ENCODE data around the gene ESRRG.

ESRRG gene

DNA sequence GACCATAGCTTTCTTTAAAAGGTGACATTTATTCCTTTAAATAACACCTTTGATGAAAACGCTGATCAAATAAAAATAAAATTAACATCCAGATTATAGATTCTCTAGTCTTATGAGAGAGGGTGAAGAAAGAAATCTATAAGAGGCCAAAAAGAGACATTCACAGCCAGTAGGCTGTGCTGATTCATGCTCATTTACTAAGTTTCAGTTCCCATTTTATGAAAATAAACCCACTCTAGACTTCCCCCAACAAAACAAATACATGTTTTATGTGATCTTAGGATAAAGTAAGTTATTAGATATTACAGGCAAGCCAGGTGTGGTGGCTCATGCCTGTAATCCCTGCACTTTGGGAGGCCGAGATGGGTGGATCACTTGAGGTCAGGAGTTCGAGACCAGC lies 21.1 kb downstream of the ESRRG start:
- DNase-seq: no peak

DNA sequence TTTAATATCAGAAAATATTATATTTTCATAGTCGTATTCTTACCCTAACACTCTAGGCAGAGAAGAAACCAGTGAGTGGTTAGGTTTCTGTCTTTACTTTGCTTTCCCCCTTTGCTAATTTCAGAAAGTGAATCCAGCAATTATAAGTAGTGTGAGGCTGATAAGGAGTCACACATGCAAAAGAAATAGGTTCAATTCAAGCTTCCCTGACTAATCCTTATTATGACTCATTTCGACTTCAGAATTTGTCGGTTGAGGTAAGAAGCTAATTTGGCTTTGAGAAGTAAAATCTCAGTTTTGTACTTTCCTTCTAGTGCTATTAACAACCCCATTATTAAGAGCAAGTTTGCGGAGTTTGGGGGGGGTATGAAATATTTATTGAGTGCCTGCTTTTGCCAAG lies 22.4 kb downstream of the ESRRG start:
- no peak for DNase-seq

DNA sequence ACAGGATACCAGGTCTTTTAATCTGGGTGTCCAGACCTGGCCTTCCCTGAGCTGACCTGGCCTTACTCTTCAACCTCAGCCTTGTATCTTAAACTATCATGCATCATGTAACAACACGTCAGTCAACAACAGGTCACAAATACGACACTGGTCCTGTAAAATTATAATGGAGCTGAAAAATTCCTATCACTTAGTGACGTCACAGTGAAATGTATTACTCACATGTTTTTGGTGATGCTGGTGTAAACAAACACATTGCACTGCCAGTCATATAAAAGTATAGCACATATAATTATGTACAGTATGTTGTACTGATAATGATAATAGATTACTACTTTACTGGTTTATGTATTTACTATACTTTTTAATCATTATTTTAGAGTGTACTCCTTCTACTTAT lies 31.5 kb downstream of the ESRRG start:
- DNase-seq: no peak

DNA sequence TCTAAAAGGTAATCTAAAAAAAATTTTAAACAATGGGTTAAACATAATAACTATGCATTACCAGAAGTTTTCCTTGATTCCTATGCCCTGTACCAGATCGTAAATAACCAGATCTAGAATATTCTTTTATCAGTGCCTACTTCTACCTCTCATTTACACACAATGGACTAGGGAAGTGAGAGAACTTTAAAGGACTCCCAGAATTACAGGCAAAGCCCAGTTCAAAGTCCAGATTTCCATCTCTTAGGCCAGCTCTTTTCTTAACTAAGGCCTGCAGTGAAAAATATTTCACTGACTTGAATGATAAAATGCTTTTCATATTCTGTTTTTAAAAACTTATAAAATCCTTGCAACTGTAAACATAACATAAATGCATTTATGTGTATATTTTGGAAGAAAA lies 32.6 kb downstream of the ESRRG start:
- no peak for DNase-seq

DNA sequence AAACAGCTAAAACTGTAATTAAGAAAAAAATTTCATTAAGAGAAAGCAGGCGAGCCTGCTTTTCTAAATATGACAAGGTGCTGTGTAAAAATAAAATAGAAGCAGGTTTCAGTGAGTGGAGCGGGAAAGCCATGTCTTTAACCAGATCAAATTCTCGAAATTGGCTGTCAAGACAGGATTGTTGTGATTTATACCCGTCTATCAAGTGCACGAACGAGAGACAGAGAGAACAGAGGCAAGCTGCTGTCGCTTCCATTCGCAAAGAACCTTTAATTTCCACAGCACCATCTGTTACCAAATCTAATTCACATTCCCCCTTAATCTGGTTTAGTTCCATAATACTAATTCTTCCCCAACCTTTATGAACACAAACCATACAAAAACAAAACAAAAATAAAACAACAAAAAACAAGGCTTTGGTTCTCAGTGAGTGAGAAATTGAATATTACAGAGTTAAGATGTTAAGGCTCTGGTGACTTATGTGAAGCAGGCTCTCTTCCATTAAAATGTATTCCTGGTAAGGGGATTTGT lies 35.0 kb downstream of the ESRRG start:
- DNase-seq: no peak

DNA sequence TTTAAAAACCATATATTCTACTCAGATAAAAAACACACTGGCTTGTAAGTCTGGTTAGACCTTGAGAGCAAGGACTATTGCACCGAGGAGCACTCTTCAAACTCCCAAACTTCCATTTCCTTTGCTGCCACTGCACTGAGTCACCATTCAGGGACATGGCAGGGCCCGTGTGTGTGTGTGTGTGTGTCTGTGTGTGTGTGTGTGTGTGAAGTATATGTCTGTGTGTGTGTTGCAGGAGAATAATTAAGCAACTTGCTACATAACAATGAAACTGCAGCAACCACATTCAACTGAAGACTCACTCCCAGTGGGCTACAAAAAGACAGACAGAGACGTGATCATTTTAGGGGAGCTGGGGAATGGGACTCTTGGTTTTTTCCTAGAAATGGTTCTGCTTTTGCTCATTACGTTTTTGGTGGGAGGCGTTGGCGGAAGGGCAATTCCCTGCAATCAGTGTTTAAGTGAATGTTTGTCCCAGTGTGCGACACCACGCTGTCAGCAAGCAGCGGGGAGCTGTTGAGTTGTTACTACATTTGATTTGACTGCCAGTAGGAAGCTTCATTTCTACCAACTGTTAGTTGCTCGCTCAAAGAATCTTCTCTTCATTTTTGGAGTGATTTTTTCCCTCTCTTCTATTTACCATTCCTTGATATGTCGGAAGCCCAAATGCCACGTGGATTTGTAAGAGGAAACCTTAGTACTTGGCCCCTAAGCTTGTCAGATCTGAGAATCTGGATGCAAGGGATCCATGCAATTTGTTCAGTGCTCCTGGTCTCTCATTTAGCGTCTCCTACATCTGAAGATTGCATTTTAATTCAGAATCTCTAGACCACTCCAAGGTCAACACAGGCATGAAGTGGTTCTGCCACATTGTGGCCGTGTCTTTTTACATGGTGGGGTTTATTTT lies 36.1 kb downstream of the ESRRG start:
- no peak for DNase-seq

DNA sequence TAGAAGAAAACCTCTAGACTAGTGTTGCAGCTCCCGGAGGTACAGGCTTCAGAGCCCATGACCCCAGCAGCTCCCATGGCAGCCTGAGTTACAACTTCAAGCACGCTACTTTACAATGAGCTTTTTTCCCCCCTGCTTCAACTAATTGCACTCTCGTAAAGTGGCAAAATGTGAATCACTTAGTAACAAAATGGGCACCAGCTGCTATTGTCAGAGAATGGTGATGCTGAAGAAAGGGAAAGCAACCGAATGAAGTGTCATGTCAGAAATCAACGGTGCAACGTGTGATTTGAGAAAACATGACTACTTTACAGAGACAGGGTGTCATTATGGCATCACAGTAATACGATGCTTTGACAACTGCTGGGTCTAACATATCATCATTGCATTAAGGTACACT lies 40.5 kb downstream of the ESRRG start:
- no peak for DNase-seq

DNA sequence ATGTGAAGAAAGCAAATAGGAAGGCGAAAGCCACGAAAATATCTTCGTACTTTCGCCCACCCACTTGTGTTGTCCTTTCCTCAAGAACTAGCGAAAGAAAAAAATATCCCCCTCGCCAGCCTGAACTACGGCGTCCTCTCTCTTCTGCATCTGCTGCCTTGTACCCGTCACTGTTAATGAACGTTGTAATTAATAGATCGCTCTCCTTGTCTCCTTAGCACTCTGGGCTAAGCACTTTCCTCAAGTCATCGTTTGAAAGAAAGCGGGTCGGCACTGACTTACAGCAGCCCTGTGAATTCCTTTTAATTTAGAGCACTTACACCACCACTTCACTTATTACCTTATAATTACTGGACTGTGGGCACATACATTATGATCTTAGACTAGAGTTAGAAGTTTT lies 44.1 kb downstream of the ESRRG start:
- DNase-seq: no peak

DNA sequence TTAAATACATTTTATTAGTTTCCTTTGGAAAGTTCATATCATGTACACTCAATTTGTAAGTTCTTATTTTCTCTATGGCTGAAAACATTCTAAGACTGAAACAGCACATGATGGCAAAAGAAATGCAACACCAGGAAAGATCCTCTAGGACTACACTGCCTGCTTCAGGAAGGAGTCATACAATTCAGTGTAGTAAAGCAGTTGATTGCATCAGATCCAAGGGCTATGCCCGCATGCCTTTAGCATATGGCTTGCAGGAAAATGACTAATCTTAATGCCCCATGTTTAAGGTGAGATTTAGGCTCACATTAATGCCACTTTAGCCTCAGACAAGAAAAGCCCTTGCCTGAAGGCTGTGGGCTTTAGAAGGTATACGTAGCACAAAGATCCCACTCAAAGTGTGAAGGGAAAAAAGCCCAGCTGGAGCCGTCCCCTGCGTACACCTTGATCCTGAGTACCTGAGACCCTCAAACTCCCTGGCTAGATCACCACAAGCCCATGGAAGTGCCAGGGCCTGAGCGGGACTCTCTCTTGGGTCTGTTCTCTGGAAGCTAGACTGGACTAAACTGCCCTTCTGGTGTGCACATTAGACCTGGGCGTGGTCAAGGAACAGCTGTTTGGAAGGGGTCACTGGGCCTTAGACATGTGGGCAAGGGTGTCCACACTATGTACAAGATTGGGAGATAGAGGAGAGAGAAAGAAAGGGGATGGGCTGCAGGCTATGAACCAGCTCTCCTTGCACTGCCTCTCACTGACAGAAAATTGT lies 52.9 kb downstream of the ESRRG start:
- no peak for DNase-seq

DNA sequence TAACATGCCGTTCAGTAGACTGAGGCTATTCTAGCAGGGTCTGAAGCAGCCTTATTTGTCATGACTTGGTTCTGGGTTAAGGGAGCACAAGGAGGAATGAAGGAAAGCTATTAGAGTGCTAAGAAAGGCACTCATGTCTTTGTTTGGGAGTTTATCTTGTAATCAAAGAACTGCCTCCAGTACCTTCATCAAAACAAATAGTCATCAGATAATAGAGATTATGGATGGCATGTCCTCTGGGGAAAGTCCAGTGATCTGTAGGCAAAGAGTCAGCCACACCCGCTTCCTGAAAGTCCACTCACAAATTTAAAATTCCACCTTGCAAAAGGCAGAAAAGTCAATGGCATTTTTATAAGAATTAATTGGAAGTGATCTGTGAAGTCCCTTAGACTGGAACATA lies 56.8 kb downstream of the ESRRG start:
- DNase-seq: no peak

DNA sequence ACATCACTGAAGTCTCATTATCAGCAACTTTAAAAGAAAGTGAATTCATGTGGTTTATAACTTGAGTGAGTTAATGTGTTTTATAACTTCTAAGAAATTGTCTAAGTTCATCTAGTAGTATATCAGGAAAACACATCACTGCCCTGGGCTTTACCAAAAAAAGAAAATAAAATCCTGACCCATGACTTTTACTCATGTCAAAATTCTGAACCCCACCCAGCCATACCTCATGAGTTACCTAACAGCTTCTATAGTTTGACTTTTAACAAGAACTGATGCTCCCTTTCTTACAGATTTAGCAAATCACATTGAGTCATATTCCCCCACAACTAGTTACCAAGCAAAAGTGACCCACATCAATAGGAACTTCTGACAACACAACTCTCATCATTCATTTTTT lies 57.4 kb downstream of the ESRRG start:
- no peak for DNase-seq

DNA sequence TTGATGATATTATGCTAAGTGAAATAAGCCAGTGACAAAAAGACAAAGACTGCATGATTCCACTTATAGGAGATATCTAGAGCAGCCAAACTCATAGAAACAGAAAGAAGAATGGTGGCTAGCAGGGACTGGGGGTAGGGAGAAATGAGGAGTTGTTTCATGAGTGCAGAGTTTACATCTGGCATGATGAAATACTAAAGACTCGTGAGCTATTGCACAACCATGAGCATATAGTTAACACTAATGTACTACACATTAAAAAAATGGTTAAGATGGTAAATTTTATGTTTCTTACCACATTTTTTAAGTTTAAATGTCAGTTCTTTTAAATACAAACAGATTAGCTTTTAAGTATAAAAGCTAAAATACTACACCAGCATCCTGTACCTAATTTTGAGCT lies 57.8 kb downstream of the ESRRG start:
- no peak for DNase-seq

DNA sequence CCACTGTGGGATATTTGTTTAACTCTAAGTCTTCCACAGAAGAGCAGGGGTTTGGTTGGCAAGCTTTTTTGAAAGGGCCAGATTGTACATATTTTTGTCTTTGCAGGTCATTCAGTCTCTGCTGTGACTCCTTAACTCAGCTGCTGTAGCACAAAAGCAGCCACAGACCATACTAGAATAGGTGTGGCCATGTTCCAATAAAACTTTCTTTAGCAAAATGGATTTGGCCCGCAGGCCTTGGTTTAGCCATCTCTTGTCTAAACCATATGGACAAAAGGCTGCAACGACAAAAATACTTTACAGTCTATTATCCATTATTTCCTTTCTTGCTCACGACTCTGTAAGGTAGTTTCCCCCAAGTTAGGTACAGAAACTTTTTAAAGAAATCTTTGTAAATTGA lies 60.5 kb downstream of the ESRRG start:
- no peak for DNase-seq

DNA sequence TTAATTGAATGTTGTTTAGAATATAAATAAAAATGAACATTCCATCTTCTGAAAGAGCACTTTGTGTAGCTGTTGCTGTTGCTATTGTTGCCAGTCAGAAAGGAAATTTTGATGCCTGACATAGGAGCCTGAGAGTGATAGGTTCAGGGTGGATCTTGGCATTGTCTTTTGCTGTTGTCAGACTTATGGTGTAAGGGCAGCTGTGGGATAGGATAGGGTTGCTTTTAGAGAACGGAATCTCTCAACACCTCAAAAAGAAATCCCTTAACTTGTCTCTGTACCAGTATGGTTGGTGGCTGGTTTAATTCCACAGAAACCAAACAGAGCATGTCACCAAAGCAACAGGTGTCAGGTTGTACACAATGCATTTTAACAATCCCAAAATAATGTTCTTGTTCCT lies 62.7 kb downstream of the ESRRG start:
- DNase-seq: no peak

DNA sequence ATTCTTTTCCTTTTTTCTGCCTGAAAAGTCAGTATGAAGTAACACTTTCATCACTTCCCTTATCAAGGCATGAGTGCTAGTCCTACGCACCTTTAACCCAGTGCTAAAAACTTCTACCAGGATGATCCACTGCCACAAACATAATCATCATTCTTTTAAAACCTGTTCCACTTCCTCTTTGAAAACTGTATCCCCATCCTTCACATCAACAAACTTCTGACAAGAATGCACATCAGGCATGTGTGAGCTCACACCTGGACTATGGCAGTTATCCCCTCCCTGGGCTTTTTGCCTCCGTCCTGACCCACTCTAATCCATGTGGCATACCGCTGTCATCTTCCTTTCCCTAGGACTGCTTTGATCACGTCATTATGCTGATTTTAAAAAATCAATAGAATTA lies 70.2 kb downstream of the ESRRG start:
- no peak for DNase-seq

DNA sequence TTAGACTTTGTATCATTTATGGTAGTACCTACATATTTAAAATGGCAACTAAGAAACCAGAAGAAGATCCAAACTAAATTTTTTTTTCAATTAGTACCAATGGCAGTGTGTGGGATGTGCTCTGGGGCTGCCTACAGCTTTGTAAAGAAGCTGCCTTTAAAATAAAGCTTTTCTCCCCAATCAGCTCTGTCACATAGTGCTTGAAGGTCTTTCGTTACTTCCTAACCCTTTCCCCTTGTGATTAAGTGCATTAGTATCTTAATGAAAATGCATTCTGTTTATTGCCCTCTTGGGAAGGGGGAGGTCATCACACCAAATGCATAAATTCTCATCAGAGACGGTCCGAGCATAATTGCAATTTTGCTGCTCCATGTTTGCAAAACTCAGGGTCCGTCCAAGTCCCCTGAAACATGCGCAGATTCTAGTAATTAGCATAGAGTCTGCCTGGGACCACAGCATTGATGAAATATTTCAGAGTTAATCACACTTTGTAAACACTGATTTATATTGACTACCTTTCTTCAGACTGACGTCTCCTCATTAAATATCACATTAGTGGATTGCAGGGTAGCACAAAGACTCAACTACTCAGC lies 71.3 kb downstream of the ESRRG start:
- DNase-seq: no peak

DNA sequence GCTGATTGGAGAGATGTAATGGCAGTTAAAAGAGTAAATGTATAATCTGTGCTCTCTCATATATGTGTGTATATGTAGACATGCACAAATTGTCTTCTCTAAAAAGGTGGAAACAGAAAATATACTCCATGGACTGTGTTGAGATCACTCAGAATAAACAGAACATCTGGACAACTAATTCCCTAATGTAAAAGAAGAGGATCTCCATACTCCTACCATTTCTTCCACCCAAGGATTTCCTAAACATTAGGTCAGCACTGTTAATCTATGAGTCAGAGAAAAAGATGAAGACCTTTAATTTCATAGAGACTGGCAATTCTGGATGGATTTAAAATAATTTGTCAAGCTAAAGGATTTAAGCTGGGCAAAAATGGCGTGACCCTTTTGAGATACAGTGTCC lies 80.1 kb downstream of the ESRRG start:
- DNase-seq: no peak

DNA sequence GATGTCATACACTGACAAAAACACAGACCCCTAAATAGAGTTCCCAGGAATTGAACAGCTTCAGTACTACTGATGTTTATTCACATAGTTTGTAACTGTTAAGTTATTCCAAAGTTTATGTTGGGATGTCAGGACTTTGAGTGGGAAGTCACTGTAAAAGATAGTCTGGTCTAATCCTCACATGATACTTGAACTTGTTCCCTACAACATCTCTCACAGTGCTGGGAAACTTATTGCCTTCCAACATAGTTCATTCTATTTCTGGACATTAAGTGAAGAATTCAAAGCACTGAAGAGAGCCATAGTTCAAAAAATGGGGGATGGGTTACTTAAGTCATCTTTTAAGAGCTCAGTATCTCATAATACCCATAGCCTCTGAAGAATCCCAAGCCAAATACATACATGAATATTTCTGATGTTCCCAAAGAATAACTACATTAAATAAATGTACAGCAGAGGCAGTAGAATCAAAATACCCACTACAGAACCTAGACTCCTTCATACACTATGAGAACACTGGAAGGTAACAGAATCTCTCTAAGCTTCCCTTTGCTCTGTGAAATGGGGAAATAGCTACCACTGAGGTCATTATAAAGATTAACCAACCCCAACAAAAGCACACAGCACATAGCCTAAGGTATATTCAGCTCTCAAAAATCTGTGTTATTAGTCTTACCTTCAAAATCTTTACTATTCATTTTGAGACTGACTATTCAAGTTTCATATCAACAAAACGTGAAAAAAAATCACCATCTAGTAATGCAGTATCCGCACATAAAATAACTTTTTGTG lies 81.4 kb downstream of the ESRRG start:
- no peak for DNase-seq

DNA sequence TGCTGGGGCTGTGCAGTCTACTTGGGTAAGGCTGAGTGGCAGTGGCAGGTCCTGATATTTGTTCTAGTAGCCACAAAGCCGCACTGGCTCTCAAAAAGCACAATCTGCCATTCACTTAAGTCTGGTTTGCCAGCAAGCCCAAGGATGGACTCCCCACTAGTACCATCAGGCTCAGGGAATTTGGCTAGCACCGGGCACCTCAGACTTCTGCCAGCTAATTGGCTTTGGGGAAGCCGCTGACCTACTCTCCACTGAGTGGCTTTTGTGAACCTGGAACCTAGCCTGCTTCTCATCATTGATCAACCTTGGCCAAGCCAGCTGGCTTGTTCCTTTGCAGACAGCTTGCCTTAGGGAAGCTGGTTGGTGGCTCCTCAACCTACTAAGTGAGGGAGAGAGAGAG lies 83.1 kb downstream of the ESRRG start:
- DNase-seq: no peak

DNA sequence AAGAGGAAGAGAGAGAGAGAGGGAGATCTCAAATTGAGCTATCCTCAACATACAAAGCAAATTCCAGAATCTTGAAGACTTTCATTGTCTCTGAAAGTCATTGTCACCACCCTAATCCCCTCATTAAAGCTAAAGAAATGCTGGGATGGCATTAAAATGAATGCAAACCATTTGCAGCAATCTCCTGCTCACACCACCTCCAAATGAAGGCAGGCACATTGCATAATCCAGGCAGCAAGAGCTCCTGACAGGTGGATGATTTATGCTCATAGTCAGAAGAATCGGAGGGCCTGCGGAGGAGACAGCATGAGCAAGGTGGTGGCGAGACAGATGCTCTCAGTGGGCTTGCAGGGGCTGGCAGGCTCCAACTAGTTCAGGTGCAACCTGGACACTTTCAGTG lies 90.2 kb downstream of the ESRRG start:
- no peak for DNase-seq

DNA sequence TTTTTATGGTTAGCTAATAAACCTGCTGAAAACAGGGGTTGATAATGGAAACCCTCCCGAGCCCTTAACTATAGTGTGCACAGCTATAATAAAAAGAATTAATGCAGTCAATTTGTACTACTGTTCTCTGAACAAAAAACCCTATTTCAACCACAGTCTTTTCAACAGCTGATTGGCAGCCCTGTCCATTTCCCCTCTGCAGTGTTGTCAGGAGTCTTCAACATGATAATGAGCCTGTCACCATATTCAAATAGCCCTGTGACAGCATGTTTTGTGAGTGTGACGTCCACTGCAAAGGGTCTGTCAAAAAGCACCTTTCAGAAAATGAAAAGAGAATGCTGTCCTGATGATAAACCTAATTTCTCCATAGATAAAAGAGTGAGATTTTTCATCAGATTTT lies 92.7 kb downstream of the ESRRG start:
- DNase-seq: no peak

DNA sequence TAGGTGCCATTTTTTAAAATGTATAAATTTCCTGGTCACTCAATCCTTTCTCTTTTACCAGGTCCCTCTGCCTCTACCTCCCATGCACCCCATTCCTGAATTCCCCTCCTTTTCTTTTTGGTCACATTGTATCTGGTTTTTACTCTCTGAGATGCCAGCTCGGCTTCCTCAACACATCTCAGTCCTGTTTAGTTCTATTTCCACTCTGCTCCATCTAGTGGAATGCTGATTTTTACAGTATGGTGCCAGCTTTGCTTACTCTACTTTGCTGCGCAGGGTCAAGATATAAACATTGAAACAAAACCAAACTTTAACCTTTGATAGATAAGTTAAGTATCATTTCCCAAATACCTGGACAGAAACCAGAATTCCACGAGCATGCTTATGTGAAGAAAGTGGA lies 96.0 kb downstream of the ESRRG start:
- no peak for DNase-seq
